Lower leg skin (tissue), 3 donors: ENCODE measurements around the gene CD151.

Source experiments
- POLR2A ChIP-seq, 2 donors: fragments of 450-650 bp; IDR thresholded peaks; one replicate each; pipeline ENCODE4 v1.6.1; 2016 to 2017; ENCODE audit warnings: antibody characterized with exemption in 2 of 2, mild to moderate bottlenecking in 1 of 2, moderate library complexity in 1 of 2
- TF ChIP-seq, protein P1 (sequence below), 3 donors: fragments of 450-650 bp; IDR thresholded peaks; one replicate each; pipeline ENCODE4 v1.5.1; 2016; ENCODE audit warnings: antibody characterized with exemption in 3 of 3, mild to moderate bottlenecking in 3 of 3, moderate library complexity in 2 of 3

- TF ChIP-seq, protein P1, sequence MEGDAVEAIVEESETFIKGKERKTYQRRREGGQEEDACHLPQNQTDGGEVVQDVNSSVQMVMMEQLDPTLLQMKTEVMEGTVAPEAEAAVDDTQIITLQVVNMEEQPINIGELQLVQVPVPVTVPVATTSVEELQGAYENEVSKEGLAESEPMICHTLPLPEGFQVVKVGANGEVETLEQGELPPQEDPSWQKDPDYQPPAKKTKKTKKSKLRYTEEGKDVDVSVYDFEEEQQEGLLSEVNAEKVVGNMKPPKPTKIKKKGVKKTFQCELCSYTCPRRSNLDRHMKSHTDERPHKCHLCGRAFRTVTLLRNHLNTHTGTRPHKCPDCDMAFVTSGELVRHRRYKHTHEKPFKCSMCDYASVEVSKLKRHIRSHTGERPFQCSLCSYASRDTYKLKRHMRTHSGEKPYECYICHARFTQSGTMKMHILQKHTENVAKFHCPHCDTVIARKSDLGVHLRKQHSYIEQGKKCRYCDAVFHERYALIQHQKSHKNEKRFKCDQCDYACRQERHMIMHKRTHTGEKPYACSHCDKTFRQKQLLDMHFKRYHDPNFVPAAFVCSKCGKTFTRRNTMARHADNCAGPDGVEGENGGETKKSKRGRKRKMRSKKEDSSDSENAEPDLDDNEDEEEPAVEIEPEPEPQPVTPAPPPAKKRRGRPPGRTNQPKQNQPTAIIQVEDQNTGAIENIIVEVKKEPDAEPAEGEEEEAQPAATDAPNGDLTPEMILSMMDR (IDR thresholded peaks at IDR 0.05) = no peak
- TF ChIP-seq POLR2A (IDR thresholded peaks at IDR 0.05) = no peak
Measured at GRCh38 chr11:791658-792534, 40.9 kb upstream of the CD151 start.
